A172 (cell line): ENCODE measurements around the gene MYO15A. TPM values are rescaled to one million over a fixed set of nuclear protein-coding genes. Genes with fewer than 3 reads are reported as not detected.
A peak's percentile ranks its signal among the peaks of the same experiment; 100 is the strongest.
"Not testable (repeated sequence)": the region's sequence is repeated elsewhere in the genome, so short reads cannot be mapped to it uniquely, and the experiment has no call there.

Experiments used
- DNase-seq: peaks from one replicate; pipeline ENCODE4 v3.0.0-alpha.2; 2015; ENCODE audit warnings: low spot score
- total RNA-seq: library from RNA; depleted of rRNA; stranded (reverse); fragments of >200 nt; shearing (Covaris generic); gene quantifications from 2 replicates; pipeline ENCODE4 v1.2.3, GENCODE V29; 2014

The MYO15A gene
- total RNA-seq, 1 experiment from 2014 or later, result 0.09 TPM

GRCh38 chr17:18185832-18186626 lies 77.5 kb downstream of the MYO15A start:
- DNase-seq, result no peak

DNA sequence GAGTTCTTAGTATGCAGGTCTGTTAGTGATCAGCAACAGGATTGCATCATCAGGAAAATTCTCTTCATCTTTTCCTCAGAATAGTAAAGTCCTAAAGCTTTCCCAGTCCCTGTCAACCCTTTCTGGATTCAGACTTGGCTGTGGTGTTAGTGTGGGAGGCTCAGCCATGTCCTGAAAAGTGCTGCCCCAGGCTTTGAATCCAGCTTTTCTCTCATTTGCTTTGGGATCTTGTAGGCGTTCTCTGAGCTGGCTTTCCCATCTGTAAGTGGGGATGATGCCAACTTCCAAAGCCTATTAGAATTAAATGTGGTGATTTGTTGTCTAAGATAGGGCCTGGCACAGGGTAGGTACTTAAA lies 78.0 kb downstream of the MYO15A start:
- no peak for DNase-seq

DNA sequence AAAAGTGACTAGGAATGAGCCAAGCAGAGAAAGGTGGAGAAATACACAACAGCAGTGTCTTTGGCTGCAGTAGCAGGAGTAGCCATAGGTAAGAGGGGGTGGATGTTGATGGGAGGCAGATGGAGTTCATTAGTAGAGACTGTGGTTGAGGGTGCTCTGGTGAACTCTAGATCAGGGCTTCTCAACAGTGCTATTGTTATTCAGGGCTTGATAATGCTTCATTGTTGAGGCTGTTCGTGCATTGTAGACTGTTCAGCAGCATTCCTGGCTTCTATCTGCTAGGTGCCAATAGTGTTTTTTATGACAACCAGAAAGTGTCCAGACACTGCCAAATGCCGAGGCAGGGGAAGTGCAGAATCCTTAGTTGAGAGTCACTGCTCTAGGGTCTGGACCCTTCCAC lies 78.7 kb downstream of the MYO15A start:
- DNase-seq, result no peak

DNA sequence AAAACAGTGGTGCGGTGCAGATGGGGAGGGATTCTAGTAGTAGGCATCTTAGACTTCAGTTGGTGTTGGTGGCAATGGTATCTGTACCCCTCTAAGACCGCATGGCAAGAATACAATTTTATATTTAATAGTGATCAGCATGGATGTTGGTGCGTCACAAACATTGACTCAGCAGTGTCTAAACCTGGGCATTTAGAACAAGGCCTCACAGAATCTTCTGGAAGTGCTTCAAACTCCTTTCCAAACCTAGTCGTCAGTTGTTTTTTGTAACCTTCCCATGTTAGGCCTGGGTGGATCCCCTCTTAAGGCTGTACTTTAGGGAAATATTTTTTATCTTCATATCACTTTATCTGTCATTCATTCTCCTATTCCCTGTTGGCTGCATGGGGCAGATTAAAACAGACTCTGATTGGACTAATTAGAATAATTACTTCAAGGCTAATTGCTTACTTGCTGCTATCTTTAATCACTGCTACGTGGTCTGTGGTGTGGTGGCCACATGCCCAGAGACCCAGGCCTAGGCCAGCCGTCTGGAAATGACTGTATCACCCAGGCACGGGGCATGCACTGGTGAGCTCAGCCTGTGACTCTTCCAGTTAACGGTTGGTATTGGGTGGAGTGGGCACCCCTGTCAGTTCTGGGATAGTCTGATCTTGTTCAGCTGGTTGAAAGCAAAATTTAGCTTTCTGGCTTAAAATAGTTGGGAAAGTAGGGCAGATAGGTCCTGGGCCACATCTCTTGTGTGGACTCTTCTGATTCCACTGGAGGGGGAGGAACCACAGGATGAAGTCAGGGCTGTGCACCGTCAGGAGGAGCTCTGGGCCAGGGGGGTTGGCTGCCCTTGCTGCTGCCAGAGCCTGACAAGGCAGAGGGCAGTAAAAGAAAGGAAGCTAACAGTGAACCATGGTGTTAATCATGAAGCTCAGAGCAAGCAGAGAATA lies 79.5 kb downstream of the MYO15A start:
- peak; percentile 27 for DNase-seq

DNA sequence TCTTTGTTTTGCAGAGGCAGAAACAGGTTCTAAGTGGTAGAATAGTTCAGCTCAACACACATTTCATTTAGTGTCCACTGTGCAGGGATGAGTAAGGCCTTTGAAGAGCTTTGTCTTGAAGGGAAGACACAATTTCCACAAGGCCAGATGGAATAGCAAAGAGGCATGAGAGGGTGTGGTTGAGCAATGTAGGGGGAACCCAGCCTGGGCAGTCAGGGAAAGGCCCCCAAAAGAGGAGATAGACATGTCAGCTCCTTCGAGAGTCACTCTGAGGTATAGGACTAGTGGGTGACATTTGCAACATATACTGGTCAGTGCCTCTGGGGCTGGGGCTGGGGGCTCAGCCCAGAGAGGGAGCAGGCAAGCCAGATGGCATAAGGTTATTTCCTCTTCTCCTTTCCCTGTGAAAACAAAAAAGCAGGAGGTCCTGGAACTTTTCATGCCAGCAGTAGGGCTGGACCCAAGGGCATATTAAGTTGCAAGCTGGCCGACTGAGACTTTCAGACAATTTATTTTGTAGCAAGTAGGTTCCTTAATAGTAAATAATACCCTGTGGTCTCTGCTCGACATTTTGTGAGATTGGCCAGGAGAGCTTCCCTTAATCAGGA lies 82.2 kb downstream of the MYO15A start:
- DNase-seq, result no peak

- no peak for DNase-seq
These were observed 82.7 kb downstream of the MYO15A start for GRCh38 chr17:18191236-18191667.

GRCh38 chr17:18191967-18192366 lies 83.4 kb downstream of the MYO15A start:
- DNase-seq, result no peak

- no peak for DNase-seq
These were observed 85.8 kb downstream of the MYO15A start for GRCh38 chr17:18194394-18194793.

DNA sequence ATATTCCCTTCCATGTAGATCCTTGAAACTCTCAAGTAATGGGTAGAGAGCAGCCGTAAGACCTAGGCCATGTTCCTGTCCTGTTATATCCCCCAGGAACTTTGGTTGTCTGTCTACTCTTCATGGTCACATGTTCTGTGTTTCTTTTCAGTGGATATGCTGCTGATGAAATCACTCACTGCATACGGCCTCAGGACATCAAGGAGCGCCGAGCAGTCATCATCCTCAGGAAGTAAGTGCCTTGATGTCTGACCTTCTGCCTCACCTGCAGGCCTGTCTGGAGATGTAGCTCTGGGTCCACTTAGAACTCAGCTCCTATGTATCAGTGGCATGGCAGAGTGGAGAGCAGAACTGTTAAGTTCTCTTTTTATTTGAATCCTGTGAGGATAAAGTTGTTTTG lies 86.2 kb downstream of the MYO15A start:
- no peak for DNase-seq

- no peak for DNase-seq
These were observed 86.7 kb downstream of the MYO15A start for GRCh38 chr17:18195246-18195645.

GRCh38 chr17:18197535-18198194 lies 89.1 kb downstream of the MYO15A start:
- DNase-seq, result no peak

- no peak for DNase-seq
These were observed 90.0 kb downstream of the MYO15A start for GRCh38 chr17:18198530-18198929.

GRCh38 chr17:18201108-18201507 lies 92.6 kb downstream of the MYO15A start:
- DNase-seq, result no peak

- DNase-seq, result no peak
These were observed 94.8 kb downstream of the MYO15A start for GRCh38 chr17:18203308-18203707.

DNA sequence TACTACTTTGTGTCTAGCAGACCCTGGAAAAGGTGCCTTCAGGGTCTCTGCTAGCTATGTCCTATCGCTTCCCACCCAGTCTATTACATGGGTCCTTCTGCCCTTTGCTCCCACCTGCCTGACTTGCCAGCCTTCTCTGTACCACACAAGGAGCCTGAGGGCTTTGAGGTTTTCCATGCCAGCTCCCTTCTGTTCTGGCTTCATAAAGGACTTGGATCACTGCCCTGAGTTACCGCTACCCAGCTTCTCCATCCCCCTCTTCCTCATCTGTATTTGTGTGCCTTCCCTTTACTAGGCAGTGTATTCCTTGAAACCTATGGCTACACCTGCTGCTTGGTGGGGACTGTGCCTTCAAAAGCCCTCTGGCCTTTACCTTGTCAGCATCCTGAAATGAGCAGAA lies 97.3 kb downstream of the MYO15A start:
- no peak for DNase-seq

DNA sequence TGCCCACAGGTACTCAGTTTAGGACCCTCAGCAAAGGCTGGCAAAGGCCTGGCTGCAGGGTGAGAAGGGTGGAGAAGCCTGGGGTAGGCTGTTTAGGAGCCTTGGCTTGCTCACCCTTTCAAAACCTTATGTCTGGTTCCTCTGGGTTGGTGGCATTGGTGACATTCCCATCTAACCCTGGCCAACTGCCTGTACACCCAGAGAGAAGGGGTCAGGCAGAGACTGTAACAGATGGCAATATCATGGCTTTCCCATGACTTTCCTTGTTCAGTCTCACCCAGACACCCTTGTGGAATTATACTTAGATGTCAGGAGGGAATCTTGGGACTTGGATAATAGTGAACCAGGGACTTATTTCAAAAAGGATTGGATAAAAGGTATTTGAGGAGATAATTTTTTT lies 98.4 kb downstream of the MYO15A start:
- no peak for DNase-seq

DNA sequence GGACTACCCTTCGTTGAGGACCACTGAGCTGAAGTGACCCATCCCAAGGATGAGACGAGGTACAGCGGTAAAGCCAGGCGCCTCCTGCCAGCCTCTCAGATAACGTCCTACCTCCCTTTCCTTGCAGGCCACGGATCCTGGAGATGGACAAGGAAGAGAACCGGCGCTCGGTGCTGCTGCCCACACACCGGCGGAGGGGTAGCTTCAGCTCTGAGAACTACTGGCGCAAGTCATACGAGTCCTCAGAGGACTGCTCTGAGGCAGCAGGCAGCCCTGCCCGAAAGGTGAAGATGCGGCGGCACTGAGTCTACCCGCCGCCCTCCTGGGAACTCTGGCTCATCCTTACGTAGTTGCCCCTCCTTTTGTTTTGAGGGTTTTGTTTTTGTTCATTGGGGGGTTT lies 99.5 kb downstream of the MYO15A start:
- DNase-seq, result no peak

DNA sequence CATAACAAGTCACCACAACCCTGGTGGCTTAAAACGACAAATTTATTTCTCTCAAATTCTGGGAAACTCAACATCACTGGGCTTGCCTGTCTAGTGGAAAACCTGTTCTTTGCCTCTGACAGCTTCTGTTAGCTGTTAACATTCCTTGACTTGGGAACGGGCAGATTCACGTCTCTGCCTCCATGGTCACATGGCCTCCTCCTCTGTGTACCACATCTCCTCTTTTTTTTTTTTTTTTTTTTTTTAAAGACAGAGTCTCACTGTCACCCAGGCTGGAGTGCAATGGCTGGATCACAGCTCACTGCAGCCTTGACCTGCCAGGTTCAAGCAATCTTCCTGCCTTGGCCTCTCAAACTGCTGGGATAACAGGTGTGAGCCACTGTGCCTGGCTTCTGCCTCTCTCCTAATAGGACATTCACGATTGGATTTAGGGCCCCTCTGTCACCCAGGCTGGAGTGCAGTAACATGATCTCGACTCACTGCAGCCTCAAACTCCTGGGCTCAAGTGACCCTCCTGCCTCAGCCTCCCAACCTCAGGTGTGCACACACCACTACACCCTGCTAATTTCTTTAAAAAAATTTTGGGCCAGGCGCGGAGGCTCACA lies 105.2 kb downstream of the MYO15A start:
- DNase-seq, result no peak

DNA sequence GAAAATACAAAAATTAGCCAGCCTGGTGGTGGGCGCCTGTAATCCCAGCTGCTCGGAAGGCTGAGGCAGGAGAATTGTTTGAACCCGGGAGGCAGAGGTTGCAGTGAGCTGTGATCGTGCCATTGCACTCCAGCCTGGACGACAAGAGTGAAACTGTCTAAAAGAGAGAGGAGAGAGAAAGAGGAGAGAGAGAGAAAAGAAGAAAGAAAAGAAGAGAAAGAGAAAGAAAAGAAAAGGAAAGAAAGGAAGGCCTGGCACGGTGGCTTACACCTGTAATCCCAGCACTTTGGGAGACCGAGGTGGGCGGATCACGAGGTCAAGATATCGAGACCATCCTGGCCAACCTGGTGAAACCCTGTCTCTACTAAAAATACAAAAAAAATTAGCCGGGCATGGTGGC lies 108.3 kb downstream of the MYO15A start:
- not testable (repeated sequence) for DNase-seq

DNA sequence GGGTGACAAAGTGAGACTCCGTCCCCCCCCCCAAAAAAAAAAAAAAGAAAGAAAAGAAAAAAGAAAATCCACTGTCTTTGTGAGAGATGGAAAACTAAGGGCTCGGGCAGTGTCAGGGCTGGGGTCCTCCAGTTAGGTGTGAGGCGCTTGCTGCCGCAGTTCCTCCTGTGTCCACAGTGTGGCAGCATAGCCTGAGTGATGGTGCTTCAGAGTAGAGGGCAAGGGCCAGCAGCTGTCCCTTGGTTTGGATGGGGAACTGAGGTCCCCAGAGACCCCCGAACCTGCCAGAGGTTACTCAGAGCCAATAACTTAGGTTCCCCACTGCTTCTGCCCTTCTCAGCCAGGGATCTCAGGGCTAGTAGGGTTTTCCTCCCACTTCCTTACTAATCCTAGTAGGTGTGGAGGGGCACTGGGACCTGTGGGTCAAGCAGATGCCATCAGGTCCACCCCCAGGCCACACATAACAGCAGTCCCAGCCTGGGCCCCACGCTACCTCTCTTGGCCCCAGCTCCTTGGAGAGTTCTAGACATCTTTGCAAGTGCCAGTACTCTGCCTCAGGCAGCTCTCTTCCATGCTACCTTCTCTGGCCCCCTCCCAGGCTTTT lies 109.0 kb downstream of the MYO15A start:
- DNase-seq, result peak; percentile 60
